ENCODE data around the gene COL4A1. TPM values are rescaled to one million over a fixed set of nuclear protein-coding genes. Genes with fewer than 3 reads are reported as not detected.

COL4A1 gene
- total RNA-seq, 2 experiments from 2014 or later = not detected

GRCh38 chr13:110127986-110128511, 178.9 kb downstream of the COL4A1 start:
- H3K27me3 Mint-ChIP-seq = peaks cover 33% of the 10 kb centered on the region

GRCh38 chr13:110126391-110126961, 180.5 kb downstream of the COL4A1 start:
- CTCF ChIA-PET = interaction anchor here (0.8 kb wide), 1 partner anchor 9 kb away, joined by 3 read pairs; no protein-coding TSS in a partner anchor
- H3K9me3 Mint-ChIP-seq = no peaks in the 10 kb centered on the region
- no peak for DNase-seq
- POLR2A ChIA-PET = no interaction called here
- no peak overlapping the region for H3K4me3 Mint-ChIP-seq
- peaks cover 33% of the 10 kb centered on the region for H3K27me3 Mint-ChIP-seq
- intact Hi-C loops (cut with micrococcal nuclease) = no loop called here
- no peak overlapping the region for H3K27ac Mint-ChIP-seq
- H3K4me1 Mint-ChIP-seq (ENCODE audit: low read depth) = no peaks in the 10 kb centered on the region
- H3K36me3 Mint-ChIP-seq = no peaks in the 10 kb centered on the region

More at GRCh38 chr13:110127986-110128511, 178.9 kb downstream of the COL4A1 start:
- Mint-ChIP-seq H3K4me3 (no peak overlapping the region), H3K9me3 (no peaks in the 10 kb centered on the region), H3K36me3 (no peaks in the 10 kb centered on the region), H3K27ac (no peak overlapping the region), H3K4me1 (ENCODE audit: low read depth) (no peaks in the 10 kb centered on the region)
- ChIA-PET CTCF (interaction anchor here (0.6 kb wide), 1 partner anchor 225 kb away, joined by 3 read pairs; no protein-coding TSS in a partner anchor), POLR2A (no interaction called here)
- intact Hi-C loops (cut with micrococcal nuclease) = no loop called here
- no peak for DNase-seq

- H3K4me1 Mint-ChIP-seq (ENCODE audit: low read depth) = no peaks in the 10 kb centered on the region
- H3K9me3 Mint-ChIP-seq = no peaks in the 10 kb centered on the region
- POLR2A ChIA-PET = no interaction called here
- H3K27me3 Mint-ChIP-seq = peaks cover 35% of the 10 kb centered on the region
- no peak for DNase-seq
- no peak overlapping the region for H3K27ac Mint-ChIP-seq
- CTCF ChIA-PET = interaction anchor here (0.6 kb wide), 1 partner anchor 10 kb away, joined by 3 read pairs; no protein-coding TSS in a partner anchor
- H3K4me3 Mint-ChIP-seq = no peak overlapping the region
- H3K36me3 Mint-ChIP-seq = no peaks in the 10 kb centered on the region
- intact Hi-C loops (cut with micrococcal nuclease) = no loop called here
These were observed 181.2 kb downstream of the COL4A1 start for GRCh38 chr13:110125613-110126272.

GRCh38 chr13:110125157-110125556, 181.8 kb downstream of the COL4A1 start:
- CTCF ChIA-PET = interaction anchor here (0.6 kb wide), 1 partner anchor 9 kb away, joined by 3 read pairs; no protein-coding TSS in a partner anchor

GRCh38 chr13:110124201-110124940, 182.6 kb downstream of the COL4A1 start:
- Mint-ChIP-seq H3K27ac (no peak overlapping the region), H3K36me3 (no peaks in the 10 kb centered on the region), H3K4me1 (ENCODE audit: low read depth) (no peaks in the 10 kb centered on the region), H3K27me3 (peaks cover 32% of the 10 kb centered on the region), H3K4me3 (no peak overlapping the region), H3K9me3 (no peaks in the 10 kb centered on the region)
- ChIA-PET POLR2A (no interaction called here), CTCF (no interaction called here)
- intact Hi-C loops (cut with micrococcal nuclease) = no loop called here
- DNase-seq = no peak

More at GRCh38 chr13:110125157-110125556, 181.8 kb downstream of the COL4A1 start:
- POLR2A ChIA-PET = no interaction called here
- Mint-ChIP-seq H3K9me3 (no peaks in the 10 kb centered on the region), H3K36me3 (no peaks in the 10 kb centered on the region), H3K27ac (no peak overlapping the region), H3K4me1 (ENCODE audit: low read depth) (no peaks in the 10 kb centered on the region), H3K4me3 (no peak overlapping the region), H3K27me3 (peaks cover 33% of the 10 kb centered on the region)
- DNase-seq = no peak
- intact Hi-C loops (cut with micrococcal nuclease) = no loop called here

- Mint-ChIP-seq H3K4me3 (no peak overlapping the region), H3K9me3 (no peaks in the 10 kb centered on the region), H3K27me3 (peaks cover 32% of the 10 kb centered on the region), H3K4me1 (ENCODE audit: low read depth) (no peaks in the 10 kb centered on the region), H3K27ac (no peak overlapping the region), H3K36me3 (no peaks in the 10 kb centered on the region)
- ChIA-PET POLR2A (interaction anchor here (0.5 kb wide), 1 partner anchor 364 kb away, joined by 4 read pairs; no protein-coding TSS in a partner anchor), CTCF (no interaction called here)
- no peak for DNase-seq
- intact Hi-C loops (cut with micrococcal nuclease) = no loop called here
These were observed 183.7 kb downstream of the COL4A1 start for GRCh38 chr13:110123041-110123809.

- Mint-ChIP-seq H3K27me3 (peaks cover 35% of the 10 kb centered on the region), H3K9me3 (no peaks in the 10 kb centered on the region), H3K36me3 (no peaks in the 10 kb centered on the region), H3K4me3 (no peak overlapping the region), H3K27ac (no peak overlapping the region), H3K4me1 (ENCODE audit: low read depth) (no peaks in the 10 kb centered on the region)
- no peak for DNase-seq
- ChIA-PET CTCF (interaction anchor here (0.9 kb wide), 1 partner anchor 15 kb away, joined by 3 read pairs; no protein-coding TSS in a partner anchor), POLR2A (no interaction called here)
- intact Hi-C loops (cut with micrococcal nuclease) = no loop called here
These were observed 185.4 kb downstream of the COL4A1 start for GRCh38 chr13:110121422-110122083.

GRCh38 chr13:110119935-110120905, 186.7 kb downstream of the COL4A1 start:
- no peak overlapping the region for H3K27ac Mint-ChIP-seq
- H3K4me3 Mint-ChIP-seq = no peak overlapping the region
- no peaks in the 10 kb centered on the region for H3K4me1 Mint-ChIP-seq (ENCODE audit: low read depth)
- CTCF ChIA-PET = interaction anchor here (0.9 to 1.4 kb wide), 2 partner anchors 14 to 1159 kb away, joined by 3 read pairs; no protein-coding TSS in a partner anchor
- no peaks in the 10 kb centered on the region for H3K9me3 Mint-ChIP-seq
- POLR2A ChIA-PET = no interaction called here
- H3K36me3 Mint-ChIP-seq = no peaks in the 10 kb centered on the region
- peaks cover 35% of the 10 kb centered on the region for H3K27me3 Mint-ChIP-seq
- intact Hi-C loops (cut with micrococcal nuclease) = loop anchor here (5.0 to 10.0 kb wide), 2 partner anchors 333 to 975 kb away; partner anchors contain the start of gene IRS2
- no peak for DNase-seq

- DNase-seq = no peak
- no peaks in the 10 kb centered on the region for H3K4me1 Mint-ChIP-seq (ENCODE audit: low read depth)
- POLR2A ChIA-PET = no interaction called here
- no peak overlapping the region for H3K4me3 Mint-ChIP-seq
- H3K36me3 Mint-ChIP-seq = no peaks in the 10 kb centered on the region
- no peaks in the 10 kb centered on the region for H3K9me3 Mint-ChIP-seq
- peaks cover 32% of the 10 kb centered on the region for H3K27me3 Mint-ChIP-seq
- intact Hi-C loops (cut with micrococcal nuclease) = loop anchor here (5.0 to 10.0 kb wide), 2 partner anchors 331 to 973 kb away; partner anchors contain the start of gene IRS2
- CTCF ChIA-PET = interaction anchor here (0.7 kb wide), 1 partner anchor 14 kb away, joined by 3 read pairs; no protein-coding TSS in a partner anchor
- H3K27ac Mint-ChIP-seq = no peak overlapping the region
These were observed 188.9 kb downstream of the COL4A1 start for GRCh38 chr13:110118106-110118505.

GRCh38 chr13:110116072-110116487, 190.9 kb downstream of the COL4A1 start:
- H3K27me3 Mint-ChIP-seq = peaks cover 27% of the 10 kb centered on the region
- peak; percentile 65 for DNase-seq
- no peaks in the 10 kb centered on the region for H3K9me3 Mint-ChIP-seq
- H3K27ac Mint-ChIP-seq = no peak overlapping the region
- H3K36me3 Mint-ChIP-seq = no peaks in the 10 kb centered on the region
- no peak overlapping the region for H3K4me3 Mint-ChIP-seq
- CTCF ChIA-PET = interaction anchor here (0.6 to 1.5 kb wide), 5 partner anchors 9 to 1156 kb away, joined by 3 to 4 read pairs (median 3); no protein-coding TSS in a partner anchor
- POLR2A ChIA-PET = no interaction called here
- H3K4me1 Mint-ChIP-seq (ENCODE audit: low read depth) = no peaks in the 10 kb centered on the region
- intact Hi-C loops (cut with micrococcal nuclease) = loop anchor here (1.0 to 10.0 kb wide), 3 partner anchors 329 to 1155 kb away; partner anchors contain the start of gene IRS2
